Stimulated activated CD8-positive, alpha-beta memory T cell treated with anti-CD3 and anti-CD28 coated beads, Interleukin-12 subunit alpha, Interleukin-12 subunit beta, amount 100 ng/mL, for 24 hours (primary cell): ENCODE data around the gene NAIF1.
"Not testable (repeated sequence)": the region's sequence is repeated elsewhere in the genome, so short reads cannot be mapped to it uniquely, and the experiment has no call there.

Experiments used
- DNase-seq: peaks from one replicate; pipeline ENCODE4 v3.0.0-alpha.2; 2020; ENCODE audit errors: extremely low read depth

The NAIF1 gene

DNA sequence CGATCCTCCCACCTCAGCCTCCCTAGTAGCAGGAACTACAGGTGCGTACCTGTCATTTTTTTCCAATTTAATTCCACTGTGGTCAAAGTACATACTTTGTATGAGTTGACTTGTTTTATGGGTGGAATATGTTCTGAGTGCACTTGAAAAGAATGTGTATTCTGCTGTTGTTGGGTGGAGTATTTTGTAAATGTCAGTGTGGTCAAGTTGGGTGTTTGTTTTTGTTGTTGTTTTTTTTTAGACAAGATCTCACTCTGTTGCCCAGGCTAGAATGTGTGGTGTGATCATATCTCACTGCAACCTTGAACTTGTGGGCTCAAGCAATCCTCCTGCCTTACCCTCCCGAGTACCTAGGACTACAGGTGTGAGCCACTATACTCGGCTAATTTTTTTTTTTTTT, 18.8 kb upstream of the NAIF1 start:
- DNase-seq: no peak

DNA sequence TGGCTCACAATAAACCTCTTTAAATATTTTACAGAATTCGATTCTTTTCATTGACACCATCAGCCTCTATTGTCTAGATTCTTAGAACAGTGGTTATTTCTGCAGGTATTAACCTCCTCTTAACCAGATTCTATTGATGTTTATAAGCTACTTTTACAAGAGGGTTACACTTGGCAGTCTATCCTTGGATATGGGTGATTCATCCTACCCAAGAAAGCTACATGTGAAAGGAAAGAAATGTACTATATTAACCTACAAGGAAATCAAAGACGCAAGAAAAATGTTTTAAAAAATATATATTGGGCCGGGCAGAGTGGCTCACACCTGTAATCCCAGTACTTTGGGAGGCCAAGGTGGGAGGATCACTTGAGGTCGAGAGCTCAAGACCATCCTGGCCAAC, 17.6 kb upstream of the NAIF1 start:
- no peak for DNase-seq

DNA sequence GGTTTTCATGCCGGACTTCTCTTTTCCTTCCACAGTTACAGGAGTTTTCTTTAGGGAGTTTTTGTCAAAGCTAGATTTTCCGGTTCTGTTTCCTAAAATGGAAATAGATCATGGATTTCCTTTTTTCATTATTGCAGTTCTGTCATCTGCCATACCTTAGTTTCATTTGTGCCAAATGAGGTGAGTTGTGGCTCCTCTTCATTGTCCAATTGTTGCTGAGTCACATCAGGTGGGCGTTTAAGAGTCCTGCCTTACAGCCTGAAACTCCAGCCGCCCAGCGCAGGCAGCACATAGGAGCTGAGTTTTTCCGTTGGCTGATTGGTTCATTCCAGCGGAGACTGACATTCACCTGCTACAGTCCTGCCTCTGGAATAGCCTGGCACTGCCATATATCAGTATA, 15.0 kb upstream of the NAIF1 start:
- no peak for DNase-seq

DNA sequence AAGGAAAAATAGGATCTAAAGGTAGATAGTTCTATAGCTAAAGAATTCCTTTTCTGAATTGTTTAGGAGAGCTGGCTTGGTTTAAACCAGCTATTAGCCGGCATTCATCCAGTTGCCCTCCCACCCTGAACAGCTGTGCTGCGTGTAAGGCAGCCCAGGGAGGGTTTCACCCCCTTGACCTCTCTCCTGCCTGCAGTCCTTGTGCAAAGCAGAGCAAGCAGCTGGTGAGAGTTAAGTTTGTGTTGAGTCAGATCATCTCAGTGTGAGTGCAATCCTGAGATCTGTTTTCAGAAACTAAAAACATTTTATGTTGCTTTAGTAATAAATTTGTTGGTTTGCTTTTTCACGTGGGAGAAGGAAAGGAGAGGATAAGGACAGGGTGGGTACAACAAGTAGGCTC, 13.9 kb upstream of the NAIF1 start:
- no peak for DNase-seq

DNA sequence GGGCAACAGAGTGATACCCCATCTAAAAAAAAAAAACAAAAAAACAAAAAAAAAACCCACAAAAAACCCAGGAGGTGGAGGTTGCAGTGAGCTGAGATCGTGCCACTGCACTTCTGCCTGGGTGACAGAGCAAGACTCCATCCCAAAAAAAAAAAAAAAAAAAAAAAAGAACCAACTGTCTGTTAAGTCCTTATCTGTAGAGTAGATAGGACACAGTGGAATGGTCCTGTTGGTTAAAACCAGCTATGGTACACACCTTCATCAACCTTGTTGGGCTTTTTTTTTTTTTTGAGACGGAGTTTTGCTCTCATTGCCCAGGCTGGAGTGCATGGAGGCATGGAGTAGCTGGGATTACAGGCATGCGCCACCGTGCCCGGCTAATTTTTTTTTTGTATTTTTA, 13.1 kb upstream of the NAIF1 start:
- no peak for DNase-seq

DNA sequence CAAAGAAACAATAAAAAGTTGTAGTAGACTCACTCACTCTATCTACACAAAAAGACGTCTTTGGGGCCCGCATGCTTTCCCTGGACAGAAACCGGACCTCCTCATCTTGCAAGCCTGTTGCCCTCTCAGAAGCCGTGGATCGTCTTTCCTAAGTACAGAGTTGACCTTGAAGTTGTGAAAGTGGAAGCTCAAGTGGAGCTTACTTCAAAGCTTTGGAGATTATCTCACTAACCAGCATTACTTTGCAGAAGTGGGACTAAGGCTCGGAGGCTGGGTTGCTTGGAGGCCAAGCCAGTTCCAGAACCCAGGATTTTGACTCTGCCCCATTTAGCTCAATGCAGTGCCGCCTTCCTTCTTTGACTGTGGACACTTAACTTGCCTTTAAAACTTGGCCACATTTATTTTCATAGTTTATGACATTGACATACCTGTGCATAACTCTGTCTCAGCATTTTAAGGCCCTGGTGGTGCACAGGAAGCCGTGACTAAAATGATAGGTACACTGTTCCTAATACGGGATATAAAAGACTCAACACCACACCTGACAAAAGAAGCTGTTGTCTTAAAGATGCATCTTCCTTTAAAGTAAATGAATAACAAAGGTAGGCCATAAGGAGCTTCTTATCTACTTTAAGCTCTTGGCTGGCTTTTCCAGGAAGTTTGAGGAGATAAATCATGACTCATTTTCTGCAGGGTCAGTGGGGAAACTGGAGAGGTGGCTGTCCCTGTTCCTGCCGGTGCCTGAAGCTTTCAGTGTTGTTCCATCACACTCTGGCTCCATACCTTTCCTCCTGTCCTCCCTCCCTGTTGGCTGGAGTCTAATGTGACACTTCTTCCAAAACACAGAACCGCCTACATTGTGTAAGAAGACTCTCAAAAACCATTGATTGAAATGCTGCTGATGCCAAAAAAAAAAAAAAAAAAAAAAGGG, 11.6 kb upstream of the NAIF1 start:
- no peak for DNase-seq

DNA sequence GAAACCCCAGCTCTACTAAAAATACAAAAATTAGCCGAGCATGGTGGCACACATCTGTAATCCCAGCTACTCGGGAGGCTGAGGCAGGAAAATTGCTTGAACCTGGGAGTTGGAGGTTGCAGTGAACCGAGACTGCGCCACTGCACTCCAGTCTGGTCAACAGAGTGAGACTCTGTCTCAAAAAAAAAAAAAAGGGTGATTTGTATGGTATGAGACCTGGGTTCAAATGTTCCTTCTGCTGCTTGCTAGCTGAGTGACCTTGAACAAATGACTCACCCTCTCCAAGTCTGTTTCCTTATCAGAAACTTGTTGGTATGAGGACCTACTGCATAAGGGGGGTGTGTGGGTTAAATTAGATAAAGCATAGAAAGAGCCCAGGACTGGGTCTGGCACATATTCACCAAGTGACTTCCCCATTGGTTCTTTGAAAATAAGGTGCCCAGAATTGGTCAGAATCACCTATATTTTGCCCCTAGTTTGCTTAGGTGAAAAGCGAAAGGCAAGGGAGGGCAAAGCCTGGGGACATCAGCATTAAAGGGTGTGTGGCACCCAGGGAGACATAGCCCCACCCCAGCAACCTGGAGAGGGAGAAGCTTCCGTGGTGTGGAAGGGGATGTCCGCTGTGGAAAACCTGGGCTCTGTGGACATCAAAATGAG, 10.9 kb upstream of the NAIF1 start:
- DNase-seq: no peak

DNA sequence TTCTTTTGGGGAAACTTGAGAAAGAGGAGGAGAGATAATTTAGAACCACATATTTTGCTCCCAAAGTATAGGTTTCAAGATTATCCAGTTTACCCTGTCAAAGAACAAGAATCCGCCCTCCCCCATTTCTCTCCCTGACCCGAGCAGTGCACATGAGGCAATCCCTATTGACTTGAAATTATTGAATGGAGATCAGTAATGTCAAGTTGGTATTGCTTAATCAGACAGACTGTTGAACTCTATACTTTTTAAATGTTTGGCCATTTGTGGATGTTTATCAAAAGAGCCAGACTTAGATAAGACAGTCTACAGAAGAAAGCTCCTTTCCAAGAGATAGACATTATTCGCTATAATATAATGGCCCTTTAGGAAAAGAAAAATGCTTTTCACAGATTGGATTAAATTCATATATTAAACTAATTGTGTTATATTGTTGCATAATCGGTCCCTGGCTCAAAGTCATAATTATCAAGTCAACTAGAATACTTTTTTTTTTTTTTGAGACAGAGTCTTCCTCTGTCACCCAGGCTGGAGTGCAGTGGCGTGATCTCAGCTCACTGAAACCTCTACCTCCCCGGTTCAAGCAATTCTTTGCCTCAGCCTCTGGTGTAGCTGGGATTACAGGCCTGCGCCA, 6.2 kb upstream of the NAIF1 start:
- no peak for DNase-seq

DNA sequence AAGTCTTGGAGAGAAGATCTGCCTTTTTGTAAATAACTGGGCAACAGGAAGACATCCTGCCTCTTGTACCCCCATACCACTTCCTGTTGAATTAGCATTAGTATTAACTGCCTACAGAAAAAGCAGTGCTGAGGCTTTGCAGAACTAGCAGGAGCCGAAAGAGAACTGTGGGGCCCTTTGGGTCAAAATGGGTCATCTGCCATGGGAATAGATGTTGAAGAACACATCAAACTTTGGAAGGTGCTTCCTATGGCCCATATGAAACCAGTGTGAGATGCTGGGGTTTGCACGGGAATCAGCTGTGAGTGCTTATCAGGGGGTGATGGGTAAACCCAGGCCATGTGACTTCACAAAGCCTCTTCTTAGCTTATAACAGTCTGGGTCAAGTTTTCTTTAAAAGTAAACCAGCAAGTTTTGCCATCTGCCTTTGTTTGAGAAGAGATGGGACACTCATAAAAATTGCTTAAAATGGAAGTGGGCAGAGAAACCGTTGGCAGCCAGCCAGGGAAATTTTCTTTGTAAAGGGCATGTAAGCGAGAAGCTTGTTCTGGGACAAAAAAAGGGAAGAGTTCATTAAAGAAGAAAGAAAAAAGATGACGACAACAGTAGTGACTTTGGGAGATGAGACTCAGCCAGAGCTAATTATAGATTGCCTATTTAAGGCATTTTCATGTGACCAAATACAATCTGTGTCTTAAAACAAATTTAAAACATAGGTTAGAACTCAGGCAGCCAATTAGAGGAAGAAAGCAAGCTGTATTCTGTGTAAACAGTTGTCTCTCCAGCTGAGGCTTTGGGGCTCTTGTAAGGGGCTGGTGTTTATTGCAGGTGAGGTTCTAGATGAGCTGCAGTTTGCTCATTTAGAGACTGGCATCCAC, 5.3 kb upstream of the NAIF1 start:
- peak; percentile 14 for DNase-seq

DNA sequence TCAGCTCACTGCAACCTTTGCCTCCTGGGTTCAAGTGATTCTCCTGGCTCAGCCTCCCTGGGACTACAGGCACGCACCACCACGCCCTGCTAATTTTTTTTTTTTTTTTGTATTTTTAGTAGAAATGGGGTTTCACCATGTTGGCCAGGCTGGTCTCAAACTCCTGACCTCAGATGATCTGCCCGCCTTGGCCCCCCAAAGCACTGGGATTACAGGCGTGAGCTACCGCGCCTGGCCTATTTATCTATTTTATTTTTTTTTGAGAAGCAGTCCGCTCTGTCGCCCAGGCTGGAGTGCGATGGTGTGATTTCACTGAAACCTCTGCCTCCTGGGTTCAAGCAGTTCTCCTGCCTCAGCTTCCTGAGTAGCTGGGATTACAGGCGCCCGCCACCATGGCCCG, 4.4 kb upstream of the NAIF1 start:
- not testable (repeated sequence) for DNase-seq

DNA sequence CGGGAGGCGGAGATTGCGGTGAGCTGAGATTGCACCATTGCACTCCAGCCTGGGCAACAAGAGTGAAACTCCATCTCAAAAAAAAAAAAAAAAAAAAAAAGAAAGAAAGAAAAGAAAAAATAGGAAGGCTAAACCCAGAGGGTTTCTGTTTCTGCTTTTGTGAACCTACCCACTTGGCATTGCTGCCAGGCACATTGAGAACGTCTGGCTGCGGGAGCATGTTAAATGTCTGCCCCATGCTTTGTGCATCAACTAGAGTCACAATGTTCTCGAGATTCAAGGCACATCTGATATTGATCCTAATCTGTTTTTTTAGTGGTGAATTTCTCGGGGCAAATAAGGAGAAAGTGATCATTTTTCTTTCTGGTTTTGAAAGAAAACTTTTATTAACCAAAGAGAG, 3.8 kb upstream of the NAIF1 start:
- no peak for DNase-seq

DNA sequence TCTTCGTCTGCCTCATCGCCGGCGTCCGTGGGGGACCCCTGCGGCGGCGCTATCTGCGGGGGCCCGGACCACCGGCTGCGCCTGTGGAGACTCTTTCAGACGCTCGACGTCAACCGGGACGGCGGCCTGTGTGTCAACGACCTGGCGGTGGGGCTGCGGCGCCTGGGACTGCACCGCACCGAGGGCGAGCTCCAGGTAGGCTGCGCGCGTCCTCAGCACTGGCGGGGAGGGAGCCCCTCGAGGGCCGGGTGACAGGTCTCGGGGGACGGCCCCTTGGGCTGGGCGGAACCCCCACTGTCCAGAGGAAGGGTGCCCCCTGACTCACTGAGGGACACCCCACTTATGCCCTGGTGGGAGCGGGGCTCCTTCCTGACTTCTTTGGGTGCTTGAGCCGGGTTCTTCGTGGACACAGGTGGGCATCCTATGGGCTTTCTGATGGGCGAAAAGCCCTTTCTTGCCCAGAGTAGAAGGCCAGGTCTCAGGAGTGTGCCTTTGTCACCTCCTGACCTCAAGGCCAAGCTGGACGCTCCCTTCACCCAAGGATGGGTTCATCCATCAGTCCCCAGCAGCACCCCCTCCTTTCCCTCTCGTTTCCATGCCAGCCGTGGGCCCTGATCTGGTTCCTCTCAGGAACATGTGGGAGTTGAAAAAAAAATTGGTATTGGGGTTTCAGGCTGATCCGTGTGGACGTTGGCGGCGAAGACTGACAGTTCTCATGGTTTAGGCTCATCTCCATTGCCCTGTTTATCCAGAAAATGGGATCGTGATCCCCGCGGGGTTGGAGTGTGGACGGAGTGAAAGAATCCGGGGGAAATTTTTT, 1.5 kb upstream of the NAIF1 start:
- DNase-seq: no peak

DNA sequence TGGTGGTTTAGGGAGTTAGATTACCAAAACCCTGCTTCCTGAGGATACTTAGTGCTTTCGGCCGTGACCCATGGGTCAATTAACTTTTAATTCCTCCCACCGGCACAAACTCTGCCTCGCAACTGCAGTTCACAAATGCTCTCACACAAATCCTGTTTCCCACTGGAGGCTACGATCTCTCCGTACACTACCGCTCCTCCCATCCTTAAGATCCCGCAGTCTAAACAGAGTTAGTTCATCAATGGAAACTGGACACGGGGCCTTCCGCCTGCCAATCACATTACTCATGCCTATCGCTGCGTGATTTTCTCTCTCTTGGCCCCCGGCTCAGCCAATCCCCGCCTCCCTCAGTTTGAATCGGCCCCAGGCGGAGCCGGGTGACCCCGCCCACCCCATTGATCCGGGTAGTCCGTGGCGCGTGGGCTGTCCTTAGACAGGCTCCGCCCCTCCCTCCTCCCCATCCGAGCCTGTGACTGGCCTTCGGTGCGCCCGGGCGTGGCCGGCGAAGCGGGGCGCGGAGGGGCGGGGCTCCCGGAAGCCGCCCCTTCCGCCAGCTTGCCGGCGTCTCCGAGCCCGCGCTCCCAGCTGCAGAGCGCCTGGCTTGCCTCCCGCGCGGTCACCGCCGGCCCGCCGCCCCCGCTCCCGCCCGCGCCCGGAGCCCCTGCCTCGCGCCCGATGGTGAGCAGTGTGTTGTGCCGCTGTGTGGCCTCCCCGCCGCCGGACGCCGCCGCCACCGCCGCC, 695 bp upstream of the NAIF1 start, which contains the start of gene SLC25A25:
Gene SLC25A25 (plus strand): TSS at position 588 of the 741 bp plus-strand sequence. CDS start 88 bp downstream, at position 676.
- peak; percentile 100 for DNase-seq

DNA sequence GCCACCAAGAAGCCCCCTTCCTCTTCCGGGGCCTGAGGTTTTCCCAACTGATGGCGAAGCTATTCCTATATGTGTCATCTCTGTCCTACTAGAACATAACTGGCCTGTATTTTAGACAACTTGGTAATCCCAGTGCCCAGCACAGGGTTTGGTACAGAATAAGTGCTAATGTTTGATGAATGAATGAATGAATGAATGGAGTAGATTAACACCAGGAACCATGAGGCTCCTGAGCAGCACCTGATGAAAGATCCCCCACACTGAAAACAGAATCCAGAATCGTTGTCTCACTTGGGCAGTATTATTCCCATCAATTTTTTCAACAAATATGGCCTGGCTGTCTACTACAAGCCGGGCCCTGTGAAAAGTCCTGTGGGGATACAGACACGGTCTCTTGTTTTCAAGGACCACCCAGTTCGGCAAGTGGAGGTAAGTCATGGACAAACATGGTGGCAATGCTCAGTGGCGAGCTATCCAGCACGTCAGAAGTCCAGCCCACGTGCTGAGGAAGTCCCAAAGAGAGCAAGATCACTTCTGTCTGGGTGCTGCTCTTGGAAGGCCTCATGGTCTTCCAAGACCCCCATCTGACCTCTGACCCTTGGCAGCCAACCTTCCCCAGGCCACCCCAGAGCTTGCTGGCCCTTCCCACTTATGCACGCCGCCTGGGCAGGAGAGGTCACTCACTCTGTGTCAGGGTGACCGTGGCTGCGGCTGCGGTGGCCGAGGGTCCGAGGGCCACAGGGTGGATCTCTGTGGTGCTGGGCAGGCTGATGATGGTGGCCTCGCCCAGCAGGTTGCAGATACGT, 1.0 kb downstream of the NAIF1 start:
- no peak for DNase-seq

DNA sequence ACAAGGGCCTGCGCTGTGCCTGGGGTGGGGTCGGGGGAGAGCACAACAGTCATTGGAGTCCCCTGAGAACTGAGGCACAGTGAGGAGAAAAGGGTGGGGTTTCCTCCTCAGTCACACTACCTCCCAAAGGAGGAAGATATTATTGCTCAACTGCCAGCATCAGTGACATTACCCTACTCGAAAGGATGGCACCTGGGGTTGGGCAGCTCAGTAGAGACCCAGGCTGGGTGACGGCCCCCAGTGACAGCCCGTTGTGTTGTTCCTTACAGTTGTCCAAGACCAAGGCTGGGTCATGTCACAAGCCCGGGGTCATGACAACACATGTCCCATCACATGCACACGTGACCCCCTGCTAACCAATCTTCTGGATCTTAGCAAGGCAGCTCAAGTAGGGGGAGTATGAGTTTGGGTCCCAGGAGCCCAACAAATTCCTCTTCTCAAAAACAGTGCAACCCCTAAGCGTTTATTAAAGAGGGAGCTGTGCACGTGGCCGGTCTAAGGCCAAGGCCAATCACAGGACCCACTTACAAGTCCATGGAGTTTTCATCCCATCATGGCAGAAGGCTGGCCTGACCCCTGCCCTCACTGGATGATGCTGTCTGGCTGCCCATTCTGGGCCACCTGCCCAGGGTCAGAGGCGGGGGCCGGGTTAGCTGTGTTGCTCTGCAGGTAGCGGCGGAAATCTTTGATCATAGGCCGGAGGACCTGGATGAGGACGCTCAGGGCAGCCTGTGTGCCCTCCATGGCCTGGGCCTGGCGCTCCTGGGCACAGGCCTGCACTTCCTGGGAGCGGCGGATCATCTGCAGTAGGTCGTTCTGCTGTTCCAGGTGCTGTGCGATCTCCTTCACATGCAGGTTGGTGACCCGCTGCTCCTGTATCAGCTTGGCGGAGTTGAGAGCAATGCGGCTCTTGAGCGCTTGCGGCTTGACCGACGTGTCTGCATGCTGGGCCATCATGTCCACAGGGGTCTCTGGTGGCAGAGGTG, 4.0 kb downstream of the NAIF1 start:
- DNase-seq: no peak

DNA sequence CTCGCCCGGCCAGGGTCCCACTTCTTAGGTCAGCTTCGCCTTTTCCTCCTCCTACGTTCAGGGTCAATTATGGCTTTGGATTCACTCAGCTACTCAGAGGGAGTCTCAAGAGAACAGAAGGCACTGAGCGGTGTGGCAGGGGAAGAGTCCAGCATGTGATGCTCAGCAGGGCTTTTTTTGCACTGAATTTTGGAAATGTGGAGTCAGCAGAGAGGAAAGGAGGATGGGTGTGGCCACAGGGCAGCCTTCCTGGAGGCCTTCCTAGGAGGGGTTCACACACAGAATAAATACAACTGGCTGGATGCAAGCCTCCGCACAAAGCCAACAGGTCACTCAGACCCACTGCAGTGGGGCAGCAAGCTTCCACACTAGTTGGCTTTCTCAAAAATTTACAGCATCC, 4.8 kb downstream of the NAIF1 start:
- DNase-seq: no peak

DNA sequence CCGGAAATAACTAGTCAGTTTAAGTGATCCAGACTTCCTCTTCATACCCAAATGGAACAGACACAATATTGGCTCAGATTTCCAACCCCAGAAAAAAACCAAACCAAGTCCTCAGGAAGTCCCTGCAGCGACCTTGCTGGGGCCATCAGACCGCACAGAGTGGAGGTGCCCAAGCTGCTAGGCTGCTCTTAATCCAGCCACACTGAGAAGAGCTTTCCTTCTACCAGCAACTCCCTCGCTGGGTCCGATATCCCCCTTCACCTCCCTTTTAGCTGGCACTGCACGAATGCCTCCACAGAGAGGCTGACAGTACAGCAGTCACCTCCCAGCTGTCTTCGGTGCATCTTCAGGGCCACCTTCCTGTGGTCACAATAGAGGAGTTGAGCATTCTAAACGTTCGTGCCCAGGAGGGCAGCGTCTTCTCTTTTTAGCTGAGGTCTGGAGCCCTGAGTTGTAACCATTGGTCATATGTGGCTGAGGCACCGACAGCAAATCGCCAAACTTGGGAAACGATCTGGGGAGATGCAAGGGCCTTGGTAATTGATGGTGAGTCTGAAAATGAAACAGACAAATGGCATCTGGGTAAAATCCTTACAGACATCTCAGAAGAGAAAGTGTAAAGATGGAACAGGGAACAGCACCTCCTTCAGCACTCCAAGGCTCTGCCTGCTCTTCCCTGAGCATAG, 5.7 kb downstream of the NAIF1 start:
- no peak for DNase-seq
